Fibroblast of the aortic adventitia (primary cell): Measurements from ENCODE around the gene AATK. TPM values are rescaled to one million over a fixed set of nuclear protein-coding genes. Genes with fewer than 3 reads are reported as not detected.

Experiments used
- DNase-seq: peaks from one replicate; pipeline ENCODE4 v3.0.0-alpha.2; 2010; ENCODE audit warnings: low read depth
- H3K4me3 ChIP-seq: 2 replicates; pipeline ENCODE4 v1.5.1; 2011; ENCODE audit warnings: low read depth, mild to moderate bottlenecking, control low read depth, low read length, moderate library complexity
- CTCF ChIP-seq: IDR thresholded peaks from 2 replicates; pipeline ENCODE4 v1.5.1; 2011; ENCODE audit warnings: mild to moderate bottlenecking, low read length, control low read depth, inconsistent platforms; ENCODE audit not compliant: insufficient read depth
- total RNA-seq: library from RNA; depleted of rRNA; stranded (reverse); fragments of >200 nt; gene quantifications from 2 replicates; pipeline ENCODE4 v1.2.3, GENCODE V29; 2012; ENCODE audit warnings: low replicate concordance

Gene AATK
- total RNA-seq, 1 donor = 0.18 TPM

- no peak for TF ChIP-seq CTCF
- no peak overlapping the region for H3K4me3 ChIP-seq
- no peak for DNase-seq
Observed at GRCh38 chr17:81188491-81188840, 22.4 kb upstream of the AATK start.

- no peak for DNase-seq
- no peak overlapping the region for H3K4me3 ChIP-seq
Observed at GRCh38 chr17:81187586-81188490, 21.8 kb upstream of the AATK start.

GRCh38 chr17:81187120-81187519, 21.1 kb upstream of the AATK start:
- TF ChIP-seq CTCF = no peak
- H3K4me3 ChIP-seq = no peak overlapping the region
- DNase-seq = no peak

More at GRCh38 chr17:81187586-81188490, 21.8 kb upstream of the AATK start:
- TF ChIP-seq CTCF = no peak

- no peak overlapping the region for H3K4me3 ChIP-seq
- no peak for DNase-seq
- no peak for TF ChIP-seq CTCF
Observed at GRCh38 chr17:81186203-81186602, 20.2 kb upstream of the AATK start.

- no peak for TF ChIP-seq CTCF
- no peak for DNase-seq
- H3K4me3 ChIP-seq = no peak overlapping the region
Observed at GRCh38 chr17:81184555-81184954, 18.5 kb upstream of the AATK start.

GRCh38 chr17:81183807-81184206, 17.8 kb upstream of the AATK start:
- DNase-seq = no peak
- TF ChIP-seq CTCF = no peak
- no peak overlapping the region for H3K4me3 ChIP-seq
